Fibroblast of skin of scalp (primary cell): ENCODE results near the gene NUBPL.
"Not testable (repeated sequence)": the region's sequence is repeated elsewhere in the genome, so short reads cannot be mapped to it uniquely, and the experiment has no call there.

Experiments used
- DNase-seq: peaks from one replicate; pipeline ENCODE4 v3.0.0-alpha.2; 2013

The NUBPL gene

GRCh38 chr14:31746326-31746725, 185.1 kb downstream of the NUBPL start:
- no peak for DNase-seq

GRCh38 chr14:31749275-31749674, 188.1 kb downstream of the NUBPL start:
- no peak for DNase-seq

GRCh38 chr14:31751047-31751446, 189.8 kb downstream of the NUBPL start:
- DNase-seq: not testable (repeated sequence)

DNA sequence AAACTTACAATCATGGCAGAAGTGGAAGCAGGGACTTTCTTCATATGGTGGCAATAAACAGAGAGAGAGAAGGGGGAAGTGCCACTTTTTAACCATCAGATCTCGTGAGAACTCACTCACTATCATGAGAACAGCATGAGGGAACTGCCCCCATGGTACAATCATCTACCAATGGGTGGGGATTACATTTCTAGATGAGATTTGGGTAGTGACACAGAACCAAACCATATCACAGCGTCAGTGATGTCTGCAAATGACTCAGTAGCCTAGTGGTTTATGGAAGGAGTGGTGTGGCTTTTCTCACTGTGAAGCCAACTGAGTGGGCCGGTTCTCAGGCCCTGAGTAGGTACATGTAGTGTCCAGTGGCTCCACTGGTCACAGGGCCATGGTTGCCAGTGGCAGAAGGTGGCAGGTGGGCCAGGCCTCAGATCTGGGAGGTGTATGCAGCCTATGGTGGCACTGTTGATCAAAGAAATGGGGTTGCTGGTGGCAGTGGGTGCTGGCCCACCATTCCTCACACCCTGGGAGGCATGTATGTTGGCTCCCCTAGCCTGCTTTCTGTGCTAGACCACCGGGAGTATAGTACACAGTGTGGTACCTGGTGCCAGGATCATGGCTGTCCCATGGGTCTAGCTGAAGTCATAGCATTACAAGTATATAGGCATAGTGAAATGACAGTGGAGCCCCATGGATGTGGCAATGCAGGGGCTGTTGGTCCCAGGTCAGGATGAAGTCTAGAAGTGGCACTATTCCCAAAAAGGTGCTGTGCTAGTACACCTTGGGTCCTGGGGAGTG, 191.9 kb downstream of the NUBPL start:
- DNase-seq: no peak

- no peak for DNase-seq
These were observed 197.7 kb downstream of the NUBPL start for GRCh38 chr14:31758941-31759340.

DNA sequence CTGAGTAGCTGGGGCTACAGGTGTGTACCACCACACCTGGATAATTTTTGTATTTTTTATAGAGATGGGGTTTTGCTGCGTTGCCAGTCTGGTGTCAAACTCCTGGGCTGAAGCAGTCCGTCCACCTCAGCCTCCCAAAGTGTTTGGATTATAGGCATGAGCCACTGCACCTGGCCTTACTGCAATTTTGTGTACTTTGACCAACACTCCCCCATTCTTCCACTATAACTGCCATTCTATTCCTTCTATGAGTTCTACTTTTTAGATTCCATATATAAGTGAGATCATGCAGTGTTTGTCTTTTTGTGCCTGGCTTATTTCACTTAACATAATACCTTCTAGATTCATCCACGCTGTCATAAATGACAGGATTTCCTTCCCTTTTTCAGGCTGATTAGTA, 199.1 kb downstream of the NUBPL start:
- DNase-seq: no peak

DNA sequence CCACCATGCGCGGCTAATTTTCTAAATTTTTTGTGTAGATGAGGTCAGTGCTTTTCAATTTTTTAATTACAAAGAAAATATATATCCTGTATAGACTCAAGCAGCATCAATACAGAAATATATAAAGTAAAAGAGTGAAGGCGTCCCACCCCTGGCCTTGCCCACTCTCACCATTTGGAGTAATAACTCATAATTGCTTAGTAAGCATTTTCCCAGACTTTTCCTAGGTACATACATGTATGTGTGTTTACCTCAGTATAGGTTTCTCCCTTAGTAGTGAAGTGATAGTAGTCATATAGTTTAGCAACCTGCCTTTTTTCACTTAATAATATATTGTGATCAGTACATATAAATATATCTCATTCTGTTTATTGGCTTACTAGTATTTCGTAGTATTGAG, 200.1 kb downstream of the NUBPL start:
- DNase-seq: no peak

DNA sequence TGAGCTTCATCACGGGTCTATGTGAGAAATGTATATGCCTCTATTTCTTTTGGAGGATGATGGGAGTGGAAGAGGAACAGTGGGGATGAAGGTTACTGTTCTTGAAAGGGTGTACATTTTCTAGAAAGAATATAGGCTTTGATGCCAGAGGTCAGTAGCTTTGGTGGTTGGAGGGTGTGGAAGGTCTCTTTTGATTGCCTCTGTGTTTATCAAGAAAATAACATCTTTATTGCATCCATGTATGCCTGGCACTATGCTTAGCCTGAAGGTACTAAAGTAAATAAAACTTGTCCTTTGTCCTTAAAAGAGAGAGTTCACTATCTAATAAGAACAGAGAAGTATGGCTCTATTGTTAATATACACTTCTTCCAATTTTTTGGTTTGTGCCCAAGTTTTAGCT, 201.8 kb downstream of the NUBPL start:
- no peak for DNase-seq

GRCh38 chr14:31766315-31766892, 205.2 kb downstream of the NUBPL start:
- no peak for DNase-seq

GRCh38 chr14:31768355-31768754, 207.2 kb downstream of the NUBPL start:
- no peak for DNase-seq

- DNase-seq: no peak
These were observed 209.1 kb downstream of the NUBPL start for GRCh38 chr14:31770271-31770670.

- no peak for DNase-seq
These were observed 213.4 kb downstream of the NUBPL start for GRCh38 chr14:31774567-31774966.

DNA sequence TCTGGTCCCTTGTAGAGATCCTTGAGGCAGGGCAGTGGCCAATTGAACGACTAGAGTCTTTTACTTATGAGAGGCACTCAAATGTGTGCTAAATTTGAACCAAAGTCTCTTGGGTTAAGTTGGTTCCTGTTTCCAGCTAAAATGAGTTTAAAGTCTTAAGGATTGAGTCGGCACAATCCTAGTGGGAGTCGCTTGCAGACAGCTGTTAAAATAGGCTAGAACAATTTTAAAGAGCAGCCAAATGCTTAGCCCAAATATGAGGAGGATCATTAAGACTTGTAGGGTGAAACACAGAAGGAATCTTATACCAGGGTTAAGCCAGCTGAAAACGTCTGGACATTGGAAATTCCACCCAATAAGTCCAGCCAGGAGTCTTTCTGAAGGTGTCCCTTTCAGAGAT, 216.1 kb downstream of the NUBPL start:
- DNase-seq: no peak

DNA sequence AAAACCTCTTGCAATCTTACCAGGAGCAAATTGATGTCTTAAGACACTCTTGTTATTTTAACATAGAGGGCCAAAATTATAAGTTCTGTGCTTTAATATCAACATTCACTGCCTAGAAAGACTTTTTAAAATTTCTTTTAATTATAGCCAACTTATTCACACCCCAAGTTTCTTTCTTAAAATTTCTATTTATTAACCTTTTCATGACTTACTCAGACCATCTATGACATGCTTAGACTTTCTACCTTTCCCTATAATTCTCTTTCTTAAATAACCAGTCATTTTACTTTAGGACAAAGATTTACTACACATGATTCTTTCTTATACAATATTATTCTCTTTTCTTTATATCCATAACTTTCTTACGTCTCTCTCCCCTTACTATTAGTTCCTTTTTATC, 220.4 kb downstream of the NUBPL start:
- DNase-seq: no peak

DNA sequence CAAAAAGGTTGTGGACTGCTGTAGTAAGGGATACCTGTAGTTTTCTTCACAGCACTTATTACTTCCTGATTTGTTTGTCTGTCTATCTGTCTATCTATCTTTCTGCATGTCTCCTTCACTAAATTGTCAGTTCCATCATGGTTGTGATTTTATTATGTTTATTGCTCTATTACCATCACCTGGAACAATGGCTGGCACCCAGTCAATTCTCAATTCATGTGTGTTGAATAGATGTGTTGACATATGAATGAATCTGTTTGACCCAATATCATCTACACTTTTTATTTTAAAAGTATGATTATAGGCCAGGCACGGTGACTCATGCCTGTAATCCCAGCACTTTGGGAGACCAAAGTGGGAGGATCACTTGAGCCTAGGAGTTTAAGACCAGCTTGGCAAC, 224.4 kb downstream of the NUBPL start:
- no peak for DNase-seq

DNA sequence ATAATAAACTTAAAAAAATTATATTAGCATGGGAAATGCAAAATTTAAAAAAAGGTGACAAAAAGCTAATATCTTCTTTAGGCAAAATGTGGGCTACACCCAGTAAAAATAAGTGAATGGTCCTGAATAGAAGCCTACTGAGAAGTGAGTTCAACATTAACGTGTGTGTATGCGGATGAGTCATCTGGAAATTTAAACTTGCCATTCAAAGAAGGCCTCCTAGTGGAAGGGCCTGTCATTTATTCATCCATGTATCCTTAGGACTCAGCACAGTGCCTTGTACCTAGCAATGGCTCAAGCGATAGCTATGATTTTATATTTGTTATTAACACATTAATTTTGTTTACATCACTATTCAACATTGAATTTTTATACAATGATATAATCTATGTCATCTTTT, 226.2 kb downstream of the NUBPL start:
- DNase-seq: no peak

DNA sequence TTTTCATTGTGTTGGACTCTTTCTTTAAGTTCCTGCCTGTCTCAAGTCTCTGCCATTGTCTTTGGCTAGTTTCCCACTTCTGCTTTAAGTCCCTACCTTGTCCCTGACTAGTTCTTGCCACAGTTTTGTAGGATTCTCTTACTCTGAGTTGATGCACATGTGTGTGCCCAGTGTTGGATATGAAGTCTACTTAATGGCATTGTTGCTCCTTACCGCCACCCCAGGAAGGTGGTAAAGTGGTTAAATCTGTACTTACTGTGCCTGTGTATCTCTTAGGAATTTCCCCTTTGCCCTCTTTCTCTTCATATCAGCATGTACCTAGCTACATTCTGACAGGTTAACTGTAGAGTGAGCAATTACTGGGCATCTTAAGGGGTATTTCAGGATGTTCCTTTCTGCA, 227.1 kb downstream of the NUBPL start:
- no peak for DNase-seq

DNA sequence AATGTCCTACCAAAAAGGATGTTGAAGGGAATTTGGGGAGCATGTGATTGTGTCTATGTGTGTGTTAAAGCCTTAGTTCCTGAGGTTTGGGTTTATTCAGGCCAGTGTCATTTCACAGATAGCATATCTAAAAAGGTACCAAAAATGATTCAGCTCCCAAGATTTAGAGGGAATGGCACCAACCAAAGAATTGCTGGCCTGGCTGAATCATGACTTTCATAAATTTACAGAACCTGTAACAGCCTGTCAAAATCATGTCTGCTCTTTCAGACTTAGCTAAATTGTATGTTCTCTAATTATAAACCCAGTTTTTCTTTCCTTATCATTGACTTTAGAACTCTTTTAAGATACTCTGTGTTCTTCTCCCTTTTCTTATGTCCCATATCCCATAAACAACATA, 231.5 kb downstream of the NUBPL start:
- DNase-seq: no peak

- DNase-seq: not testable (repeated sequence)
These were observed 236.7 kb downstream of the NUBPL start for GRCh38 chr14:31797946-31798345.

GRCh38 chr14:31802838-31803237, 241.6 kb downstream of the NUBPL start:
- DNase-seq: no peak

GRCh38 chr14:31806249-31806648, 245.0 kb downstream of the NUBPL start:
- no peak for DNase-seq

DNA sequence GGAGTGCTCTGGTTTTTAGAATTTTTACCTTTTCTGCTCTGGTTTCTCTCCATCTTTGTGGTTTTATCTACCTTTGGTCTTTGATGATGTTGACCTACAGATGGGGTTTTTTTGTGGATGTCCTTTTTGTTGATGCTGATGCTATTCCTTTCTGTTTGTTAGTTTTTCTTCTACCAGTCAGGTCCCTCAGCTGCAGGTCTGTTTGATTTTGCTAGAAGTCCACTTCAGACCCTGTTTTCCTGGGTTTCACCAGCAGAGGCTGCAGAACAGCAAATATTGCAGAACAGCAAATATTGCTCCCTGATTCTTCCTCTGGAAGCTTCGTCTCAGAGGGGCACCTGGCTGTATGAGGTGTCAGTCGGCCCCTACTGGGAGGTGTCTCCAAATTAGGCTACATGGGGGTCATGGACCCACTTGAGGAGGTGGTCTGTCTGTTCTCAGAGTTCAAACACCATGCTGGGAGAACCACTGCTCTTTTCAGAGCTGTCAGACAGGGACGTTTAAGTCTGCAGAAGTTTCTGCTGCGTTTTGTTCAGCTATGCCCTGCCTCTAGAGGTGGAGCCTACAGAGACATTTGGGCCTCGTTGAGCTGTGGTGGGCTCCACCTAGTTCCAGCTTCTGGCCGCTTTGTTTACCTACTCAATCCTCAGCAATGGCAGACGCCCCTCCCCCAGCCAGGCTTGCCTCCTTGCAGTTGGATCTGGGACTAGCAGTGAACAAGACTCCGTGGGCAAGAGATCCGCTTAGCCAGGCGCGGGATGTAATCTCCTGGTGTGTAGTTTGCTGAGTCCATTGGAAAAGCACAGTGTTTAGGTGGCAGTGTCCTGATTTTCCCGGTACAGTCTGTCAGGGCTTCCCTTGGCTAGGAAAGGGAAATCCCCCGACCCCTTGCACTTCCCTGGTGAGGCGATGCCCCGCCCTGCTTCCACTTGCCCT, 250.8 kb downstream of the NUBPL start:
- not testable (repeated sequence) for DNase-seq

DNA sequence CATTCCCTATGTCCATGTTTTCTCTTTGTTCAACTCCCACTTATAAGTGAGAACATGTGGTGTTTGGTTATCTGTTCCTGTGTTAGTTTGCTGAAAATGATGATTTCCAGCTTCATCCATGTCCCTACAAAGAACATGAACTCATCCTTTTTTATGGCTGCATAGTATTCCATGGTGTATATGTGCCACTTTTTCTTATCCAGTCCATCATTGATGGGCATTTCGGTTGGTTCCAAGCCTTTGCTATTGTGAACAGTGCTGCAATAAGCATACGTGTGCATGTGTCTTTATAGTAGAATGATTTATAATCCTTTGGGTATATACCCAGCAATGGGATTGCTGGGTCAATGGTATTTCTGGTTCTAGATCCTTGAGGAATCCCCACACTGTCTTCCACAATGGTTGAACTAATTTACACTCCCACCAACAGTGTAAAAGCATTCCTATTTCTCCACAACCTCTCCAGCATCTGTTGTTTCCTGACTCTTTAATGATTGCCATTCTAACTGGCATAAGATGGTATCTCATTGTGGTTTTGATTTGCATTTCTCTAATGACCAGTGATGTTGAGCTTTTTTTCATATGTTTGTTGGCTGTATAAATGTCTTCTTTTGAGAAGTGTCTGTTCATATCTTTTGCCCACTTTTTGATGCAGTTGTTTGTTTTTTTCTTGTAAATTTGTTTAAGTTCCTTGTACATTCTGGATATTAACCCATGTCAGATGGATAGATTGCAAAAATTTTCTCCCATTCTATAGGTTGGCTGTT, 252.7 kb downstream of the NUBPL start:
- not testable (repeated sequence) for DNase-seq
